ENCODE measurements around the gene CRIP3. TPM values are rescaled to one million over a fixed set of nuclear protein-coding genes. Genes with fewer than 3 reads are reported as not detected.

Gene CRIP3
- total and polyA plus RNA-seq, 2 of the 13 experiments (the other 11 are each of a cell fraction or from before 2014, with no cell fraction given), result 6.3 to 9.3 TPM

GRCh38 chr6:43263314-43264178, 45.1 kb downstream of the CRIP3 start (continued):
- 0 out of 2 replicates have a peak, but pooled peaks have one; percentile 33 for TF ChIP-seq ZBTB20 (CRISPR knock-in tag; IDR thresholded peaks at IDR 0.05; ENCODE audit: borderline replicate concordance, low read depth)
- no peak for TF ChIP-seq HOXA7 (CRISPR knock-in tag; IDR thresholded peaks at IDR 0.05)
- TF ChIP-seq KAT7 (CRISPR knock-in tag; IDR thresholded peaks at IDR 0.05; ENCODE audit: borderline replicate concordance), result peak; percentile 82; the same call in 1 of the 2 replicates
- no peak for TF ChIP-seq AHDC1 (CRISPR knock-in tag; IDR thresholded peaks at IDR 0.05; ENCODE audit: borderline replicate concordance)
- no peak for TF ChIP-seq MTF1 (CRISPR knock-in tag; IDR thresholded peaks at IDR 0.05)
- TF ChIP-seq CREM (IDR thresholded peaks at IDR 0.05), result no peak
- no peak for TF ChIP-seq CREM (CRISPR knock-in tag; IDR thresholded peaks at IDR 0.05)
- TF ChIP-seq ZNF441 (CRISPR knock-in tag; IDR thresholded peaks at IDR 0.05; ENCODE audit: borderline replicate concordance), result no peak
- TF ChIP-seq HMG20B (CRISPR knock-in tag; conservative IDR thresholded peaks at IDR 0.05), result no peak
- no peak for TF ChIP-seq ATF7 (IDR thresholded peaks at IDR 0.05)
- TF ChIP-seq ATF7 (CRISPR knock-in tag; IDR thresholded peaks at IDR 0.05), result no peak
- no peak for TF ChIP-seq SRF (IDR thresholded peaks at IDR 0.05; ENCODE audit: low read depth, low read length)
- TF ChIP-seq ATF6 (CRISPR knock-in tag; conservative IDR thresholded peaks at IDR 0.05), result no peak
- no peak for TF ChIP-seq ZNF800 (CRISPR knock-in tag; IDR thresholded peaks at IDR 0.05)
- no peak for TF ChIP-seq ZNF678 (CRISPR knock-in tag; IDR thresholded peaks at IDR 0.05)
- TF ChIP-seq ZNF281 (CRISPR knock-in tag; IDR thresholded peaks at IDR 0.05; ENCODE audit: borderline replicate concordance), result no peak; the same call in 1 of the 2 replicates
- TF ChIP-seq ZZZ3 (CRISPR knock-in tag; IDR thresholded peaks at IDR 0.05; ENCODE audit: borderline replicate concordance), result 0 out of 2 replicates have a peak, but pooled peaks have one; percentile 45
